ENCODE results near the gene POPDC3. TPM values are rescaled to one million over a fixed set of nuclear protein-coding genes. Genes with fewer than 3 reads are reported as not detected.

The POPDC3 gene
- polyA plus RNA-seq, 1 donor from 2014 or later, result not detected

GRCh38 chr6:105135056-105135455 is 44.8 kb downstream of the POPDC3 start:
- Histone ChIP-seq H3K27ac (ENCODE audit: low read length) (no peak overlapping the region), H3F3A (ENCODE audit: insufficient read depth, low read length, poor library complexity, severe bottlenecking) (no peaks in the 10 kb centered on the region), H3K4me3 (ENCODE audit: low read length) (no peak overlapping the region), H3K9ac (ENCODE audit: low read length) (no peak overlapping the region), H4K20me1 (ENCODE audit: insufficient read depth) (no peaks in the 10 kb centered on the region), H2AFZ (ENCODE audit: low read depth, low read length) (no peak overlapping the region), H3K9me2 (ENCODE audit: insufficient read depth, low read length) (no peaks in the 10 kb centered on the region), H3K27me3 (ENCODE audit: insufficient read depth, low read depth, low read length) (peaks cover 27% of the 10 kb centered on the region), H3K79me2 (replicated peaks; ENCODE audit: insufficient read depth, low read length) (no peaks in the 10 kb centered on the region), H3K4me2 (ENCODE audit: low read length) (no peak overlapping the region), H3K36me3 (ENCODE audit: insufficient read depth, low read length) (no peaks in the 10 kb centered on the region), H3K9me3 (ENCODE audit: low read length) (no peaks in the 10 kb centered on the region)
- no peak for TF ChIP-seq EZH2 (IDR thresholded peaks at IDR 0.05; ENCODE audit: borderline replicate concordance, insufficient read depth, low read length, poor library complexity, severe bottlenecking)
- no peak for TF ChIP-seq CTCF (IDR thresholded peaks at IDR 0.05; ENCODE audit: poor library complexity, severe bottlenecking)
- TF ChIP-seq REST (IDR thresholded peaks at IDR 0.05; ENCODE audit: borderline replicate concordance), result no peak
- TF ChIP-seq EP300 (conservative IDR thresholded peaks at IDR 0.05; ENCODE audit: poor library complexity, severe bottlenecking), result no peak
- TF ChIP-seq POLR2AphosphoS5 (IDR thresholded peaks at IDR 0.05), result no peak
- TF ChIP-seq TAF1 (IDR thresholded peaks at IDR 0.05; ENCODE audit: low read depth), result no peak
- no peak for TF ChIP-seq SMC3 (conservative IDR thresholded peaks at IDR 0.05; ENCODE audit: poor library complexity)
- TF ChIP-seq MXI1 (conservative IDR thresholded peaks at IDR 0.05; ENCODE audit: poor library complexity, severe bottlenecking), result no peak
- TF ChIP-seq RAD21 (conservative IDR thresholded peaks at IDR 0.05), result no peak

- no peaks in the 10 kb centered on the region for H3K9me2 ChIP-seq (ENCODE audit: insufficient read depth, low read length)
- no peaks in the 10 kb centered on the region for H3K79me2 ChIP-seq (replicated peaks; ENCODE audit: insufficient read depth, low read length)
- no peaks in the 10 kb centered on the region for H4K20me1 ChIP-seq (ENCODE audit: insufficient read depth)
- TF ChIP-seq REST (IDR thresholded peaks at IDR 0.05; ENCODE audit: borderline replicate concordance), result no peak
- TF ChIP-seq EP300 (conservative IDR thresholded peaks at IDR 0.05; ENCODE audit: poor library complexity, severe bottlenecking), result no peak
- TF ChIP-seq POLR2AphosphoS5 (IDR thresholded peaks at IDR 0.05), result no peak
- no peak for TF ChIP-seq TAF1 (IDR thresholded peaks at IDR 0.05; ENCODE audit: low read depth)
- no peak for TF ChIP-seq EZH2 (IDR thresholded peaks at IDR 0.05; ENCODE audit: borderline replicate concordance, insufficient read depth, low read length, poor library complexity, severe bottlenecking)
- no peak for TF ChIP-seq SMC3 (conservative IDR thresholded peaks at IDR 0.05; ENCODE audit: poor library complexity)
- TF ChIP-seq RAD21 (conservative IDR thresholded peaks at IDR 0.05), result no peak
- no peak for TF ChIP-seq MXI1 (conservative IDR thresholded peaks at IDR 0.05; ENCODE audit: poor library complexity, severe bottlenecking)
- no peak for TF ChIP-seq CTCF (IDR thresholded peaks at IDR 0.05; ENCODE audit: poor library complexity, severe bottlenecking)
- no peaks in the 10 kb centered on the region for H3K9me3 ChIP-seq (ENCODE audit: low read length)
- no peaks in the 10 kb centered on the region for H3K36me3 ChIP-seq (ENCODE audit: insufficient read depth, low read length)
- H3K4me3 ChIP-seq (ENCODE audit: low read length), result no peak overlapping the region
- no peaks in the 10 kb centered on the region for H3F3A ChIP-seq (ENCODE audit: insufficient read depth, low read length, poor library complexity, severe bottlenecking)
- H3K27ac ChIP-seq (ENCODE audit: low read length), result no peak overlapping the region
- H2AFZ ChIP-seq (ENCODE audit: low read depth, low read length), result no peak overlapping the region
- H3K4me2 ChIP-seq (ENCODE audit: low read length), result no peak overlapping the region
- no peaks in the 10 kb centered on the region for H3K27me3 ChIP-seq (ENCODE audit: insufficient read depth, low read depth, low read length)
- H3K9ac ChIP-seq (ENCODE audit: low read length), result no peak overlapping the region
These were observed 57.1 kb downstream of the POPDC3 start for GRCh38 chr6:105122717-105123116.
